ENCODE results near the gene DEAF1.

- TF ChIP-seq POLR2A (IDR thresholded peaks at IDR 0.05; ENCODE audit: low read depth, low read length) (no peak), POU2F2 (IDR thresholded peaks at IDR 0.05; ENCODE audit: low read depth, low read length) (no peak), POLR2AphosphoS5 (IDR thresholded peaks at IDR 0.05; ENCODE audit: low read depth, low read length) (no peak), TAF1 (IDR thresholded peaks at IDR 0.05; ENCODE audit: low read depth, low read length) (no peak)
Observed at GRCh38 chr11:641806-642370, 53.1 kb downstream of the DEAF1 start.
